Neuronal stem cell (in vitro differentiated cells): ENCODE results near the gene ZDHHC5.

ENCODE experiments used
- DNase-seq: peaks from one replicate; pipeline ENCODE4 v3.0.0-alpha.2; 2013; ENCODE audit warnings: low spot score
- H2AFZ ChIP-seq: one replicate; pipeline ENCODE4 v1.6.1; 2013; ENCODE audit warnings: mild to moderate bottlenecking, low read length, inconsistent platforms
- H2AK5ac ChIP-seq: 2 replicates; pipeline ENCODE4 v1.6.1; 2013; ENCODE audit warnings: low read depth, mild to moderate bottlenecking, inconsistent platforms, low read length, moderate library complexity, mixed read lengths
- H2BK120ac ChIP-seq: 2 replicates; pipeline ENCODE4 v1.6.1; 2013; ENCODE audit warnings: low read depth, mild to moderate bottlenecking, inconsistent platforms, low read length, moderate library complexity, mixed read lengths
- H2BK12ac ChIP-seq: one replicate; pipeline ENCODE4 v1.6.1; 2013; ENCODE audit warnings: low read length, inconsistent platforms
- H2BK15ac ChIP-seq: 2 replicates; pipeline ENCODE4 v1.6.1; 2013; ENCODE audit warnings: mild to moderate bottlenecking, low read length, inconsistent platforms, mixed read lengths
- H2BK5ac ChIP-seq: one replicate; pipeline ENCODE4 v1.6.1; 2013; ENCODE audit warnings: inconsistent platforms, mild to moderate bottlenecking, low read length, moderate library complexity
- H3K14ac ChIP-seq: one replicate; pipeline ENCODE4 v1.6.1; 2013; ENCODE audit warnings: low read length, inconsistent platforms
- H3K18ac ChIP-seq: 2 replicates; pipeline ENCODE4 v1.6.1; 2013; ENCODE audit warnings: low read length, inconsistent platforms
- H3K23ac ChIP-seq: 2 replicates; pipeline ENCODE4 v1.6.1; 2013; ENCODE audit warnings: low read depth, mild to moderate bottlenecking, mixed read lengths, low read length, inconsistent platforms; ENCODE audit not compliant: poor library complexity
- H3K27ac ChIP-seq: replicated peaks from 3 replicates; pipeline ENCODE4 v1.5.1; 2013; ENCODE audit warnings: low read length, inconsistent platforms
- H3K27me3 ChIP-seq, 3 experiments: 2 replicates each; pipeline ENCODE4 v1.6.1; 2013; ENCODE audit warnings: low read length in 3 of 3, mild to moderate bottlenecking in 2 of 3, inconsistent platforms in 1 of 3, low read depth in 1 of 3, mixed read lengths in 1 of 3, moderate library complexity in 1 of 3; ENCODE audit not compliant: control insufficient read depth in 3 of 3, insufficient read depth in 3 of 3
- H3K36me3 ChIP-seq, 2 donors: replicated peaks in 1 of 2; 2 replicates each; pipeline ENCODE4 v1.6.1; 2013; ENCODE audit warnings: low read length in 2 of 2; ENCODE audit not compliant: control insufficient read depth in 2 of 2, insufficient read depth in 2 of 2
- H3K4ac ChIP-seq: 2 replicates; pipeline ENCODE4 v1.6.1; 2013; ENCODE audit warnings: inconsistent platforms, mild to moderate bottlenecking, low read length, moderate library complexity
- H3K4me1 ChIP-seq, 2 donors: 1 replicate in 1 of 2; 2 replicates in 1 of 2; pipeline ENCODE4 v1.6.1; 2013; ENCODE audit warnings: low read length in 2 of 2, low read depth in 1 of 2; ENCODE audit not compliant: control insufficient read depth in 2 of 2, insufficient read depth in 1 of 2
- H3K4me2 ChIP-seq: one replicate; pipeline ENCODE4 v1.6.1; 2013; ENCODE audit warnings: mild to moderate bottlenecking, low read length, inconsistent platforms; ENCODE audit not compliant: insufficient read depth, poor library complexity, severe bottlenecking
- H3K4me3 ChIP-seq, 2 donors: 2 replicates each; pipeline ENCODE4 v1.5.1; 2013; ENCODE audit warnings: low read length in 2 of 2, mild to moderate bottlenecking in 2 of 2, inconsistent platforms in 1 of 2, moderate library complexity in 1 of 2
- H3K79me1 ChIP-seq: one replicate; pipeline ENCODE4 v1.6.1; 2013; ENCODE audit warnings: low read depth, mild to moderate bottlenecking, inconsistent platforms, low read length, moderate library complexity
- H3K9ac ChIP-seq: one replicate; pipeline ENCODE4 v1.6.1; 2013; ENCODE audit warnings: mild to moderate bottlenecking, low read depth, low read length, inconsistent platforms; ENCODE audit not compliant: poor library complexity
- H3K9me3 ChIP-seq, 2 donors: replicated peaks in 1 of 2; 2 replicates each; pipeline versions ENCODE3 to v1.6.1; 2013; ENCODE audit warnings: low read length in 2 of 2, mild to moderate bottlenecking in 2 of 2, inconsistent platforms in 1 of 2, low read depth in 1 of 2, mixed read lengths in 1 of 2, moderate library complexity in 1 of 2; ENCODE audit not compliant: control insufficient read depth in 2 of 2, insufficient read depth in 1 of 2
- H4K8ac ChIP-seq: one replicate; pipeline ENCODE4 v1.6.1; 2013; ENCODE audit warnings: low read depth, mild to moderate bottlenecking, inconsistent platforms, low read length, moderate library complexity
- H4K91ac ChIP-seq: one replicate; pipeline ENCODE4 v1.6.1; 2013; ENCODE audit warnings: low read length, low read depth, mild to moderate bottlenecking, inconsistent platforms; ENCODE audit not compliant: poor library complexity
- WGBS, 2 donors: extraction: QIAGEN DNeasy Blood & Tissue Kit; methylation state at CpG; one replicate each; pipeline ENCODE4 v1.1.7; 2013; ENCODE audit warnings: missing lambda C conversion rate in 2 of 2, mixed read lengths in 1 of 2; ENCODE audit not compliant: insufficient read length in 2 of 2, insufficient replicate concordance in 1 of 2; ENCODE audit errors: extremely low coverage in 2 of 2; 5-methylcytosine and 5-hydroxymethylcytosine counted together

Gene ZDHHC5

GRCh38 chr11:57674251-57674650, 6.3 kb downstream of the ZDHHC5 start:
- no peak overlapping the region for H4K91ac ChIP-seq
- no peak overlapping the region for H2BK5ac ChIP-seq
- no peak overlapping the region for H2AFZ ChIP-seq
- DNase-seq: no peak
- H3K36me3 ChIP-seq: peaks cover 18 to 74% of the 10 kb centered on the region in 2 donors
- no peak overlapping the region for H3K9ac ChIP-seq
- no peak overlapping the region for H3K4ac ChIP-seq
- H2AK5ac ChIP-seq: no peak overlapping the region
- no peak overlapping the region for H4K8ac ChIP-seq
- H3K4me1 ChIP-seq: no peaks in the 10 kb centered on the region
- no peak overlapping the region for H3K14ac ChIP-seq
- no peaks in the 10 kb centered on the region for H3K9me3 ChIP-seq
- H3K18ac ChIP-seq: no peak overlapping the region
- H2BK15ac ChIP-seq: no peak overlapping the region
- no peak overlapping the region for H3K4me2 ChIP-seq
- H3K23ac ChIP-seq: no peak overlapping the region
- H2BK120ac ChIP-seq: no peak overlapping the region
- H3K27ac ChIP-seq: no peak overlapping the region
- H3K27me3 ChIP-seq: no peaks in the 10 kb centered on the region
- H3K79me1 ChIP-seq: no peaks in the 10 kb centered on the region
- no peak overlapping the region for H3K4me3 ChIP-seq
- no peak overlapping the region for H2BK12ac ChIP-seq

- H2BK15ac ChIP-seq: no peak overlapping the region
- H3K4me3 ChIP-seq: no peak overlapping the region
- H3K23ac ChIP-seq: no peak overlapping the region
- H3K18ac ChIP-seq: no peak overlapping the region
- no peak overlapping the region for H3K27ac ChIP-seq
- no peak overlapping the region for H2AFZ ChIP-seq
- H3K79me1 ChIP-seq: no peaks in the 10 kb centered on the region
- peaks cover 21 to 85% of the 10 kb centered on the region in 2 donors for H3K36me3 ChIP-seq
- WGBS, 2 donors: no CpG with 5 or more reads among the region's 3 CpGs
- H3K4ac ChIP-seq: no peak overlapping the region
- H3K9ac ChIP-seq: no peak overlapping the region
- H2BK12ac ChIP-seq: no peak overlapping the region
- H3K14ac ChIP-seq: no peak overlapping the region
- no peaks in the 10 kb centered on the region for H3K9me3 ChIP-seq
- DNase-seq: no peak
- H4K8ac ChIP-seq: no peak overlapping the region
- no peak overlapping the region for H3K4me2 ChIP-seq
- no peaks in the 10 kb centered on the region for H3K4me1 ChIP-seq
- no peak overlapping the region for H2BK5ac ChIP-seq
- H2AK5ac ChIP-seq: no peak overlapping the region
- no peaks in the 10 kb centered on the region for H3K27me3 ChIP-seq
- no peak overlapping the region for H4K91ac ChIP-seq
- no peak overlapping the region for H2BK120ac ChIP-seq
Measured at GRCh38 chr11:57675176-57675941, 7.4 kb downstream of the ZDHHC5 start.

- Histone ChIP-seq H3K4me2 (no peak overlapping the region), H3K4ac (no peak overlapping the region), H3K14ac (no peak overlapping the region), H3K23ac (no peak overlapping the region), H2BK5ac (no peak overlapping the region), H3K27me3 (no peaks in the 10 kb centered on the region), H3K79me1 (no peaks in the 10 kb centered on the region), H2AK5ac (no peak overlapping the region), H4K91ac (no peak overlapping the region), H3K18ac (no peak overlapping the region), H3K27ac (no peak overlapping the region), H3K36me3 (peaks cover 15 to 90% of the 10 kb centered on the region in 2 donors), H3K9ac (no peak overlapping the region), H4K8ac (no peak overlapping the region), H2BK15ac (no peak overlapping the region), H3K9me3 (no peaks in the 10 kb centered on the region), H2AFZ (no peak overlapping the region), H3K4me1 (no peaks in the 10 kb centered on the region), H2BK12ac (no peak overlapping the region), H3K4me3 (no peak overlapping the region), H2BK120ac (no peak overlapping the region)
- WGBS, 2 donors: no CpG with 5 or more reads among the region's 4 CpGs
- DNase-seq: no peak
Measured at GRCh38 chr11:57679396-57679795, 11.5 kb downstream of the ZDHHC5 start.

- H3K9ac ChIP-seq: no peak overlapping the region
- H3K4me1 ChIP-seq: no peaks in the 10 kb centered on the region
- no peaks in the 10 kb centered on the region for H3K27me3 ChIP-seq
- WGBS, 2 donors: no CpG with 5 or more reads among the region's 2 CpGs
- no peaks in the 10 kb centered on the region for H3K9me3 ChIP-seq
- H3K4me2 ChIP-seq: no peak overlapping the region
- no peak overlapping the region for H3K4ac ChIP-seq
- no peak overlapping the region for H3K14ac ChIP-seq
- no peak overlapping the region for H3K27ac ChIP-seq
- H2BK12ac ChIP-seq: no peak overlapping the region
- no peak overlapping the region for H2AFZ ChIP-seq
- H3K36me3 ChIP-seq: peaks cover 19 to 90% of the 10 kb centered on the region in 2 donors
- DNase-seq: no peak
- H4K91ac ChIP-seq: no peak overlapping the region
- no peak overlapping the region for H3K18ac ChIP-seq
- no peak overlapping the region for H4K8ac ChIP-seq
- no peak overlapping the region for H2BK5ac ChIP-seq
- H2BK120ac ChIP-seq: no peak overlapping the region
- H2BK15ac ChIP-seq: no peak overlapping the region
- no peak overlapping the region for H3K4me3 ChIP-seq
- H2AK5ac ChIP-seq: no peak overlapping the region
- no peak overlapping the region for H3K23ac ChIP-seq
- H3K79me1 ChIP-seq: no peaks in the 10 kb centered on the region
Measured at GRCh38 chr11:57680552-57680874, 12.6 kb downstream of the ZDHHC5 start.
